ENCODE data around the gene ZC3H18. TPM values are rescaled to one million over a fixed set of nuclear protein-coding genes. Genes with fewer than 3 reads are reported as not detected.

Gene ZC3H18
- total and polyA plus RNA-seq, 2 experiments from 2014 or later: 30.0 to 40.7 TPM

GRCh38 chr16:88647178-88648070 lies 77.2 kb downstream of the ZC3H18 start:
- Histone ChIP-seq H3K4me1 (ENCODE audit: insufficient read depth) (peaks cover 11% of the 10 kb centered on the region; the same call in 1 of the 2 replicates), H3F3A (replicated peaks; ENCODE audit: low read depth) (0 out of 2 replicates have a peak, but pooled peaks cover 7% of the 10 kb centered on the region), H3K9me2 (ENCODE audit: insufficient read depth) (no peaks in the 10 kb centered on the region), H3K4me3 (no peak overlapping the region), H4K20me1 (replicated peaks; ENCODE audit: insufficient read depth) (peaks cover 7% of the 10 kb centered on the region; the same call in 1 of the 2 replicates), H3K27ac (ENCODE audit: low read depth) (no peak overlapping the region), H3K4me2 (no peak overlapping the region), H3K79me2 (replicated peaks; ENCODE audit: insufficient read depth) (peaks cover 14% of the 10 kb centered on the region; the same call in 1 of the 2 replicates), H3K27me3 (ENCODE audit: insufficient read depth) (no peaks in the 10 kb centered on the region), H2AFZ (no peak overlapping the region), H3K36me3 (ENCODE audit: insufficient read depth) (no peaks in the 10 kb centered on the region)
- Mint-ChIP-seq H3K27me3 (ENCODE audit: insufficient read depth, low read depth, poor library complexity) (peaks cover 9% of the 10 kb centered on the region), H3K36me3 (ENCODE audit: low read depth) (peaks cover 18% of the 10 kb centered on the region; the same call in 2 of the 3 replicates), H3K9me3 (no peaks in the 10 kb centered on the region), H3K27ac (no peak overlapping the region), H3K4me3 (no peak overlapping the region), H3K4me1 (peaks cover 11% of the 10 kb centered on the region)
- DNase-seq (ENCODE audit: low spot score) (no peak), ATAC-seq (no peak)
- TF ChIP-seq STAT1 (IDR thresholded peaks at IDR 0.05; ENCODE audit: unreplicated experiment) (no peak), EZH2phosphoT487 (IDR thresholded peaks at IDR 0.05; ENCODE audit: unreplicated experiment) (no peak), NANOG (IDR thresholded peaks at IDR 0.05; ENCODE audit: borderline replicate concordance) (no peak), POLR2AphosphoS5 (IDR thresholded peaks at IDR 0.05; ENCODE audit: low read depth) (no peak), CREB1 (CRISPR knock-in tag; IDR thresholded peaks at IDR 0.05; ENCODE audit: low read depth) (no peak), REST (IDR thresholded peaks at IDR 0.05; ENCODE audit: unreplicated experiment) (no peak), JUNB (IDR thresholded peaks at IDR 0.05; ENCODE audit: unreplicated experiment) (no peak), ZNF114 (CRISPR knock-in tag; IDR thresholded peaks at IDR 0.05) (no peak), EZH2 (IDR thresholded peaks at IDR 0.05; ENCODE audit: low read depth, unreplicated experiment) (no peak)
- TF ChIP-seq, protein P1, sequence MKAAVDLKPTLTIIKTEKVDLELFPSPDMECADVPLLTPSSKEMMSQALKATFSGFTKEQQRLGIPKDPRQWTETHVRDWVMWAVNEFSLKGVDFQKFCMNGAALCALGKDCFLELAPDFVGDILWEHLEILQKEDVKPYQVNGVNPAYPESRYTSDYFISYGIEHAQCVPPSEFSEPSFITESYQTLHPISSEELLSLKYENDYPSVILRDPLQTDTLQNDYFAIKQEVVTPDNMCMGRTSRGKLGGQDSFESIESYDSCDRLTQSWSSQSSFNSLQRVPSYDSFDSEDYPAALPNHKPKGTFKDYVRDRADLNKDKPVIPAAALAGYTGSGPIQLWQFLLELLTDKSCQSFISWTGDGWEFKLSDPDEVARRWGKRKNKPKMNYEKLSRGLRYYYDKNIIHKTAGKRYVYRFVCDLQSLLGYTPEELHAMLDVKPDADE (IDR thresholded peaks at IDR 0.05): no peak
- TF ChIP-seq, protein P2, sequence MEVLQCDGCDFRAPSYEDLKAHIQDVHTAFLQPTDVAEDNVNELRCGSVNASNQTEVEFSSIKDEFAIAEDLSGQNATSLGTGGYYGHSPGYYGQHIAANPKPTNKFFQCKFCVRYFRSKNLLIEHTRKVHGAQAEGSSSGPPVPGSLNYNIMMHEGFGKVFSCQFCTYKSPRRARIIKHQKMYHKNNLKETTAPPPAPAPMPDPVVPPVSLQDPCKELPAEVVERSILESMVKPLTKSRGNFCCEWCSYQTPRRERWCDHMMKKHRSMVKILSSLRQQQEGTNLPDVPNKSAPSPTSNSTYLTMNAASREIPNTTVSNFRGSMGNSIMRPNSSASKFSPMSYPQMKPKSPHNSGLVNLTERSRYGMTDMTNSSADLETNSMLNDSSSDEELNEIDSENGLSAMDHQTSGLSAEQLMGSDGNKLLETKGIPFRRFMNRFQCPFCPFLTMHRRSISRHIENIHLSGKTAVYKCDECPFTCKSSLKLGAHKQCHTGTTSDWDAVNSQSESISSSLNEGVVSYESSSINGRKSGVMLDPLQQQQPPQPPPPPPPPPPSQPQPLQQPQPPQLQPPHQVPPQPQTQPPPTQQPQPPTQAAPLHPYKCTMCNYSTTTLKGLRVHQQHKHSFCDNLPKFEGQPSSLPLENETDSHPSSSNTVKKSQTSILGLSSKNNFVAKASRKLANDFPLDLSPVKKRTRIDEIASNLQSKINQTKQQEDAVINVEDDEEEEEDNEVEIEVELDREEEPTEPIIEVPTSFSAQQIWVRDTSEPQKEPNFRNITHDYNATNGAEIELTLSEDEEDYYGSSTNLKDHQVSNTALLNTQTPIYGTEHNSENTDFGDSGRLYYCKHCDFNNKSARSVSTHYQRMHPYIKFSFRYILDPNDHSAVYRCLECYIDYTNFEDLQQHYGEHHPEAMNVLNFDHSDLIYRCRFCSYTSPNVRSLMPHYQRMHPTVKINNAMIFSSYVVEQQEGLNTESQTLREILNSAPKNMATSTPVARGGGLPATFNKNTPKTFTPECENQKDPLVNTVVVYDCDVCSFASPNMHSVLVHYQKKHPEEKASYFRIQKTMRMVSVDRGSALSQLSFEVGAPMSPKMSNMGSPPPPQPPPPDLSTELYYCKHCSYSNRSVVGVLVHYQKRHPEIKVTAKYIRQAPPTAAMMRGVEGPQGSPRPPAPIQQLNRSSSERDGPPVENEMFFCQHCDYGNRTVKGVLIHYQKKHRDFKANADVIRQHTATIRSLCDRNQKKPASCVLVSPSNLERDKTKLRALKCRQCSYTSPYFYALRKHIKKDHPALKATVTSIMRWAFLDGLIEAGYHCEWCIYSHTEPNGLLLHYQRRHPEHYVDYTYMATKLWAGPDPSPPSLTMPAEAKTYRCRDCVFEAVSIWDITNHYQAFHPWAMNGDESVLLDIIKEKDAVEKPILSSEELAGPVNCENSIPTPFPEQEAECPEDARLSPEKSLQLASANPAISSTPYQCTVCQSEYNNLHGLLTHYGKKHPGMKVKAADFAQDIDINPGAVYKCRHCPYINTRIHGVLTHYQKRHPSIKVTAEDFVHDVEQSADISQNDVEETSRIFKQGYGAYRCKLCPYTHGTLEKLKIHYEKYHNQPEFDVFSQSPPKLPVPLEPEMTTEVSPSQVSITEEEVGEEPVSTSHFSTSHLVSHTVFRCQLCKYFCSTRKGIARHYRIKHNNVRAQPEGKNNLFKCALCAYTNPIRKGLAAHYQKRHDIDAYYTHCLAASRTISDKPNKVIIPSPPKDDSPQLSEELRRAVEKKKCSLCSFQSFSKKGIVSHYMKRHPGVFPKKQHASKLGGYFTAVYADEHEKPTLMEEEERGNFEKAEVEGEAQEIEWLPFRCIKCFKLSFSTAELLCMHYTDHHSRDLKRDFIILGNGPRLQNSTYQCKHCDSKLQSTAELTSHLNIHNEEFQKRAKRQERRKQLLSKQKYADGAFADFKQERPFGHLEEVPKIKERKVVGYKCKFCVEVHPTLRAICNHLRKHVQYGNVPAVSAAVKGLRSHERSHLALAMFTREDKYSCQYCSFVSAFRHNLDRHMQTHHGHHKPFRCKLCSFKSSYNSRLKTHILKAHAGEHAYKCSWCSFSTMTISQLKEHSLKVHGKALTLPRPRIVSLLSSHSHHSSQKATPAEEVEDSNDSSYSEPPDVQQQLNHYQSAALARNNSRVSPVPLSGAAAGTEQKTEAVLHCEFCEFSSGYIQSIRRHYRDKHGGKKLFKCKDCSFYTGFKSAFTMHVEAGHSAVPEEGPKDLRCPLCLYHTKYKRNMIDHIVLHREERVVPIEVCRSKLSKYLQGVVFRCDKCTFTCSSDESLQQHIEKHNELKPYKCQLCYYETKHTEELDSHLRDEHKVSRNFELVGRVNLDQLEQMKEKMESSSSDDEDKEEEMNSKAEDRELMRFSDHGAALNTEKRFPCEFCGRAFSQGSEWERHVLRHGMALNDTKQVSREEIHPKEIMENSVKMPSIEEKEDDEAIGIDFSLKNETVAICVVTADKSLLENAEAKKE (CRISPR knock-in tag; IDR thresholded peaks at IDR 0.05): no peak
- TF ChIP-seq, protein P3, sequence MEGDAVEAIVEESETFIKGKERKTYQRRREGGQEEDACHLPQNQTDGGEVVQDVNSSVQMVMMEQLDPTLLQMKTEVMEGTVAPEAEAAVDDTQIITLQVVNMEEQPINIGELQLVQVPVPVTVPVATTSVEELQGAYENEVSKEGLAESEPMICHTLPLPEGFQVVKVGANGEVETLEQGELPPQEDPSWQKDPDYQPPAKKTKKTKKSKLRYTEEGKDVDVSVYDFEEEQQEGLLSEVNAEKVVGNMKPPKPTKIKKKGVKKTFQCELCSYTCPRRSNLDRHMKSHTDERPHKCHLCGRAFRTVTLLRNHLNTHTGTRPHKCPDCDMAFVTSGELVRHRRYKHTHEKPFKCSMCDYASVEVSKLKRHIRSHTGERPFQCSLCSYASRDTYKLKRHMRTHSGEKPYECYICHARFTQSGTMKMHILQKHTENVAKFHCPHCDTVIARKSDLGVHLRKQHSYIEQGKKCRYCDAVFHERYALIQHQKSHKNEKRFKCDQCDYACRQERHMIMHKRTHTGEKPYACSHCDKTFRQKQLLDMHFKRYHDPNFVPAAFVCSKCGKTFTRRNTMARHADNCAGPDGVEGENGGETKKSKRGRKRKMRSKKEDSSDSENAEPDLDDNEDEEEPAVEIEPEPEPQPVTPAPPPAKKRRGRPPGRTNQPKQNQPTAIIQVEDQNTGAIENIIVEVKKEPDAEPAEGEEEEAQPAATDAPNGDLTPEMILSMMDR (conservative IDR thresholded peaks at IDR 0.05; ENCODE audit: low read depth in 2 of 2): no peak
